HG02571 (cell line): ENCODE measurements around the gene FAH.

Experiments used
- ATAC-seq: cut with Tn5 transposase; IDR thresholded peaks from one replicate; pipeline ENCODE4 v1.9.1; 2021; ENCODE audit warnings: mild to moderate bottlenecking, moderate library complexity; ENCODE audit not compliant: unreplicated experiment

Gene FAH

DNA sequence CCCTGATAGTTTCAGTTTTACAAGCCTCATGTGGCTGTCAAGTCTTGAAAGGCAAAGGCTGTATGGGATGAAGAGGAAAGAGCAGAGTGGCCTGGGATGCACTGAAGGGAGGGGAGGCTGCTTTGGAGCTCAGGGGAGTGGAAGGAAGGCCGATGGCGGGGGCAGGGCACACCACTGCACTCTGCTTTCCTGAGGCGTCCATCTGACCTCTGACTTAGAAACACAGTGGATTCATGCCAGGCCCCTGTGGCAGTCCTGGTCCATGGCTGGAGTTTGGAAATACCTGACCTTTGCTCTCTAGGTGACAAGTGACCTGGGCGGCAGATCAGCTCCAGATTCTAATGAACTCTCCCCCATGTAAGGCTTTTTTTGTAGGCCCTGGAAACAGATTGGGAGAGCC is 19.0 kb downstream of the FAH start:
- ATAC-seq: no peak

DNA sequence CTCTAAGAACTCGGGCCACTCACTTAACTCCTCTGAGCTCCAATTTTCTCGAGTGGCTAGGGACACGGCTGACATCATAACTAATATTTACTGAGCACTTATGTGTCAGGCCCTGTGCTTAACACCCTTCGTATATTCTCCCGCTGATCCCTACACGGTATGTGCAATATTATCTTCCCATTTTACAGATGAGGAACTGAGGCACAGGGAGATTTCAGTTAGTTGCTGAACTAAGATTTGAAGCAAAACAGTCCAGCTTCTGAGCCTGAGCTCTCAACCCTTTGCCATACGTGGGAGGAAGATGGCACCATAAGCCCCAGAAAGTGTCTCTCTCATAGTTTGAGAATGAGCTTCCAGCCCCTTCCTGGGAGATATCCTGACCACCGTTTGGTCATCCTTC is 19.6 kb downstream of the FAH start:
- no peak for ATAC-seq

DNA sequence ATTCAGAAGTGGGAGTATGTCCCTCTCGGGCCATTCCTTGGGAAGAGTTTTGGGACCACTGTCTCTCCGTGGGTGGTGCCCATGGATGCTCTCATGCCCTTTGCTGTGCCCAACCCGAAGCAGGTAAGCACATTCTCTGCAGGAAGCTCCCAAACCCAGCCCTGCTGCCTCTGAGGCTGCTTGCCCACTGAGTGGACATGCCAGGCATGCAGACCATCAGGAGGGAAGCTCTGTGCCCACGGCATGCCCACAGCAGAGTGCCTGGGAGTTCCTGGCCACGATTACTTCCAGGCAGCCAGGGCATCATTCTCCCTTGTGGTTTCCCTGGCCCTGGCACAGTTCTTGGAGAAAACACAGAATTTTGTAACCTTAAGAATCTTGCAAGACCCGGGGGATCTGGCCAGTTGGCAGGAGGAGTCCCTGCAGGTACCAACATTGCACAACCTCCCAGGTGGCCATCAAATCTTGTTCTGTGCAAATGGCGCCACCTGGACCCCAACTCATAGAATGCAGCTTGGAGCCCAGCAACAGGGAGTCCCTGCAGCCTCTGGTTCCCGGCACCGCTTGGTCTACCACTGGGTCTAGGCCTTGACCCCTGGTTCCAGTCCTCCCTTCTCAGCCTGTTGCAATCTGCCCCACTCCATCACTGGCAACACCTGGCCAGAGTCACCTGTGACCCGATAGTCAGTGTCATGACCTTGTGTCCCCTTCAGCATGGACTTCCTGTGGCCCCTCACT is 20.4 kb downstream of the FAH start:
- no peak for ATAC-seq

DNA sequence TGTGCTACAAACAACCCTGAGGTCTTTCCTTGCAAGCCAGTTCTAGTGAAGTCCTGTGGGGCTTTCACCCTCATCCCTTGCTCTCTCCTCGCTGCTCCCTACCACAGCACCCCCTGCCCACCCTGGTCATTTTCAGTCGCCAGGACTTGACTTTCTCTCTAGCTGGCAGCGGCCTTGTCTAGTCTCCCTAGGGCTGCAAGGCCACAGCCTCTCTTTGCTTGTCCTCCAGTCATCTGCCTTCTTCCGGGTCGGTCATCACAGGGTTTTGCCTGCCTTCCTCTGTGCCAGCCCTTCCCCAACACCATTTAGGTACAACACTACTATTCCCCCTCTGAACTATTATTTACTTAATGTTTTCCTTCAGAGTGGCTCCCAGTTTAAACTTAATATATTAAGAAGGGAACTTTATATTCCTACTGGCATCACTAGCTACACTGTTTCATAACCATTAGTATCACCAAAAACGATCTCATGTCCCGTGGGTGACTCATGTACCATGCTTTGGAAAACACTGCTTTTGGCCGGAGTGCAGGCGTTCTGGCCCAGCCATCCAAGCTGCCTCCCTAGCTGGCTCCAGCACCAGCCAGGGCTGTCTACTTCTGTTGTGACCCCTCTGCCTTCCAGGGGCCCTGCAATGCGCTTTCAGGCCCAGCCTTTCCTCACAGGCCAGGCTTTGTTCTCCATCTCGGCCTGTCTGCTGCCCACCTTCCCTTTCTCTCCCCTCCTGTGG is 21.4 kb downstream of the FAH start:
- no peak for ATAC-seq

DNA sequence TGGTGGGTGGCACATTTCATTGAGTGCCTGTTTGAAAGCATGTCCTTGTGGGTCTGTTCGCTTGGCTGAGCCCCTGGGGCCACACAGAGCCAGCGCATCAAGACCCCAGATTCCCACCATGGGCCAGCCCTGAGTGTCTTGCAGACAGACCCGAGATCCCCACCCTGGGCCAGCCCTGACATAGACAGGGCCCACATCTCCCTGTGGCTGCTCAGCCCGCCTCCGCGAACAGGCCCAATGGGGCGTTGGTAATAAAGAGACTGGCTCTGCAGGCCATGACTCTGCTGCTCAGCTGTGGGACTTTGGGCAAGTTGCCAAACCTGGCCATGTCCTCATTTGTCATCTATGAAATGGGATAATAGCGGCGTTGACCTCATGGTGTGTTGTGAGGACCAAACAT is 22.6 kb downstream of the FAH start:
- ATAC-seq: no peak

DNA sequence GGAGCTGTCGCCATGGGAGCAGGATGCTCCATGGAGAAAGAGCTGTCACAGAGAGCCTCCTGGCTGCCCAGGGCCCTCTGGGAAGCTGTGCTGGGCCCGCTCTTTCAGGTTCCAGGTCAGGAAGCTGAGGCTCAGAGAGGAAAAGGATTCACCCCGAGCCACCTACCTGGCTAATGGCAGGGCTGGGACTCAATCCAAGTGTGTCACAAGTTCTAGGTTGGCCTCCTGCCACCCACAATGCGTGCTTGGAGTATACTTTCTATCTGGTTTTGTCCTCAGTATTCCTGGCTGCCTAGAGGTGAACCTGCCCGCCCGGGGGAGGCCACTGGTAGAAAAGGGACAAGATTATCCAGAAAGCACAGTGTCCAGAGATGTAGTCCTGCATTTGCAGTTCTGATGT is 23.6 kb downstream of the FAH start:
- ATAC-seq: no peak

DNA sequence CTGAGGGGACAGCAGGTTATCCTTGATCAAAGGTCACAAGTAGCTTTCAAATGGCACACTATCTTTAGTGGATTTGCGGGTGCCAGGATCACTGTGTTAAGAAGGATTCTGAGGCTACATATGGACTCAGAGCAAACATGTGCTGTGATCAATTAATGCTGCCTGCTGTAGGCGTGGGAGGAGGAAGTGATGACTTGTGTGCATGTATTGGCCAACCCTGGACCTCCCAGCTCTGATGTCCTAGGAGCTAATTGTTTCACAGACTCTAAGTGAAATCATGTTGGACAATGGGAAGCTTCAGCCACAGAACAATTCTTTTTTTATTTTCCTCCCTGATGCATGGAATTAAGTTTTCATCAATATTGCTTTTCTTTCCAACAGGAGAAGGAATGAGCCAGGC is 24.4 kb downstream of the FAH start:
- ATAC-seq: no peak

DNA sequence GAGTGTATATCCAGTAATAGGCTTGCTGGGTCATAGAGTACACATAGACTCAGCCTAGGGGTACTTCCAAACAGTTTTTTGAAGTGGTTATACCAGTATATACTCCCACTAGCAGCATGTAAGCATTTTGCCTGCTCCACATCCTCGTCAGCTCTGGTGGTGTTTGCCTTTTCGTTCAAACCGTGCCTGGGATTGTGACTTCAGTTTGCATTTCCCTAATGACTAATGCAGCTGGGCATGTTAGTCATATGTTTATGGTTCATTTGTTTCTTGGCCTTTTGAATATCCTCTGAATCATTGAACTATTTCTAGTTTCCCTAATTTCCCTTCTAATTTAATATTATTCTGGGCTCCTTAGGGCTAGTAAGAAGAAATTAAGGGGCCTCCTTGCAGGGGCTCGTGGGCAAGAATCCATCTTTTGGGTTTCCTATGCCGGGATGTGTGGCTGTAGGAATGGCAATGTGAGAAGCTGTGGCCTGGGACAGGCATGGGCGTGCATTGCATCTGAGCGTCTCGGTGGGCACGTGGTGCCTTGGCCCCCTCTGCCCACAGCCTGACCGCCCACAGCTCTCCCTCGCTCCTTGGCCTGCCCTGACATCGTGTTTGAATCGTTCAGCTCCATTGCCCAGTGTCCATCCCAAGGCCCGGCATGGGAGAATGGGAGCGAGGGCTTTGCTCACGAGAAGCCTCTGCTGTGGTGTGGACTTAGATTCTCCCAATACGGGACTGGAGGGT is 26.4 kb downstream of the FAH start:
- no peak for ATAC-seq

DNA sequence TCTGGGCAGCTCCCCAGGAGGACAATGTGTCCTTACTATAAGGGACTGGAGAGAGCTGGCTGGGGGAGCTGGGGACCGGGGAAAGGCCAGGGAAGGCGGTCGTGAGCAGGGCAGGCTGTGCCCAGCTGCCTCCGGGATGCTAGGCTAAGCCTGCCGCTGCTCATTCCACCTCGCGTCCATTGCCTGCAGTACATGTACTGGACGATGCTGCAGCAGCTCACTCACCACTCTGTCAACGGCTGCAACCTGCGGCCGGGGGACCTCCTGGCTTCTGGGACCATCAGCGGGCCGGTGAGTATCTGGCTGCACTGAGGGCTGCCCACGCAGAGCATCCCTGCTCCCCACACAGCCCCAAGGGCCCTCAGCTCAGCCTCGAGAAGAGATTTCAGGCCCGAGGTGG is 27.1 kb downstream of the FAH start:
- no peak for ATAC-seq

DNA sequence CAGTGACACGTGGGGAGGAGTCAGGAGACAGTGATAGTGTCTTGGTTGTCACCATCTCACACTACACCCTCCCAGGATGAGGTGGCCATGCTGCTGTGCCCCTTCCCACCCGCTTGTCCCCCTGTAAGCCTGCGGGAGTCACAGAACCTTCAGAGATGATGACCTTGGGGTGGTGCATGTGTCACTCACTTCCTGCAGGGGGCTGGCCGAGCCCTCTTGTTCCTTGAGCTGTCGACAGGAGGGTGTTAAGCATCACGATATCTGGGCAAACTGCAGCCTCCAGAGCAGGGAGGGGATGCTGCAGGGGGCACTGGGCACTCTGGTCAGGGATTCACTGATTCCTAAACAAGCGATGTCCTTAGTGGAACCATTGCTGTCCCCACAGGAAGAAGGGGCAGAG is 27.7 kb downstream of the FAH start:
- no peak for ATAC-seq

DNA sequence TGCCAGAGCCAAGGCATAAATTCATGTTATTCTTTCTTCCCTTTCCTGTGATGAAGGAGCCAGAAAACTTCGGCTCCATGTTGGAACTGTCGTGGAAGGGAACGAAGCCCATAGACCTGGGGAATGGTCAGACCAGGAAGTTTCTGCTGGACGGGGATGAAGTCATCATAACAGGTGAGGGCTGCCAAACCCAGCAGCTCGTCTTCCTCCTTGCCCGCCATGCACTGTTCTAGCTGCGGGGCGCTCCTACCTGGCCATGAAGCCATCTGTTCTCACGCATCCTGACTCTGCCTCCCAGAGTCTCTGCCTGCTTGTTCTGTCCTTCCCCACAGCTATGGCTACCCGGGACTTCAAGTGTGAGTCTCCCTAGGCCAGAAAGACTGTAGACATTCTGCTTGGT is 28.2 kb downstream of the FAH start:
- ATAC-seq: no peak

DNA sequence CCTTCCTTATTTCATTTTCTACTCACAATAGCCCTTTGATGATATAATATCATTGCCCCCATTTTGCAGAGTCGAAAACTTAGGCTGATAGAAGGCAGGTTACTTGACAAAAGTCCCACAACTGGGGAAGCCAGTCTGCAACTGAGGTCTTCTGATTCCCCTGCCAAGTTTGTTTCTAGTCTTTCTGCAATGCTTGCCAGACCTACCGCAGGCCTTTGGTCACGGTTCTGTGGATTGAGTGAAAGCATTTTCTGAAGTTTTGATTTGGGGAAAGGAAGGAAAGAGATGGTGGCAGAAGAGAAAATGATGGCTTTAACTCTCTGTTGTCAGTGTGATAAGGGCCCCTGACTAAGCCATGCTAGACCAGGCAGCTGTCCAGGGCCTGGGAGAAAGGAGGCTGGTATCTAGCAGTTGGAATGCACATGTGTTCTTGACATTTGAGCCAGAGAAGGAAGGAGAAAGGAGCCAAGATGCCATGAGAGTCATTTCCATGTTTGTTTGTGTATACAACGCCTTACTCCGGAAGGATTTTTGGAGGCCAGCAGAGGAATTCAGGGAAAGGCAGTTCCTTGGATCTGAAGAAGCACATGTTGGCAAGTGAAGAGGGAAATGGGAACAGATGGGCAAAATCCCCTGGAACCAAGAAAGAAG is 29.9 kb downstream of the FAH start:
- no peak for ATAC-seq

DNA sequence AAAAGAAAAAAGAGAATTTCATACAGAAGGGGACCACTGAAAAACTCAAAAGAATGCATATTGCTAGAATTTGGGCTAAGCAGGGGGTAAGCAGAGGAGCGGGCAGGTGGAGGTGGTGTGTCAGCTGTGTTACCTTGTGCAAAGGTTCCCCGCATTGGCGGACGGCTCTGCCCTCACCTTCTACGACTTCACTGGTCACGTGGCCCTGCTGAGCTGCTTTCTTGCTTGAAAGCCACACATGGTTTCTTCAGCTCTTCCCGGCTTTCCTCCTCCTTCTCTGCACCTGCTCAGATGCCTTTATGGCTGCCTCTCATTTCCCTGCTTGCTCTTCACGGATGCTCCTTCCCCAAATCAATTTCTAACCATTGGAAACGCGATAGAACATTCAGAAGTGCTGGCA is 30.5 kb downstream of the FAH start:
- no peak for ATAC-seq

DNA sequence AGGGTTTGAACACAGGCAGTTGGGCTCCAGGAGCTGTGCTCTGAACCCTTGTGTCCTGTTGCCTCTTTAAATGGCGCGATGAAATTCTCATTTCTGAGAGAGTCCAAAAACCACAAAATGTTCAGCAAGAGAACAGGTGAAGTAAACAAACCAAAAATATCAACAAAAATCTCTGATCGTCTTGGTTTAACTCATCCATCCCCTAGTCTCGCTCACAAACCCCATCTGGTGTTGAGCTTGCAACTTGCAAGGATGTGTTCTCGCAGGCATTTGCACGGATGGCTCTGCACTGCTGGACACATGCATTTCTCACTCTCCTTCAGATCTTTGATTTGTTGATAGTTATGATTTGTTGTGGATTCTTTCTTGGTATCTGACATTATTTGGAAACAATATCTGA is 31.1 kb downstream of the FAH start:
- no peak for ATAC-seq

DNA sequence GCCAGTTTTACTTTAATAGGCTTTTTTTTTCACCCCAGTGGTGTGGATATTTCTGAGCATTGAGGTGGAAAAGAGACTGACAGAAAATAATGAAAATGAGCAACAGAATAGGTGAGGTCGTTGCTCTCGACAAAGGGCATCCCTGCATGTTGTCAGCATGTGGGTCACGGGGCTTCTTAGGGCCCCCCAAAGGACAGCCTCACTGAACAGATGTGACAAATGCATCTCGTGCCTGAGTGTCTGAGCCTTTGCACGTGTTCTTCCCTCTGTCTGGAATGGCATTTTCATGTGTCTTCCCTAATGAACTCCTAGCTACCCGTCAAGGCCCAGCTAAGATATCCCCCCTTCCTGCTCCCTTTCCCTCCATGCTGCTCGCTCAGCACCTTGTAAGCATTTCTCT is 31.8 kb downstream of the FAH start:
- no peak for ATAC-seq

DNA sequence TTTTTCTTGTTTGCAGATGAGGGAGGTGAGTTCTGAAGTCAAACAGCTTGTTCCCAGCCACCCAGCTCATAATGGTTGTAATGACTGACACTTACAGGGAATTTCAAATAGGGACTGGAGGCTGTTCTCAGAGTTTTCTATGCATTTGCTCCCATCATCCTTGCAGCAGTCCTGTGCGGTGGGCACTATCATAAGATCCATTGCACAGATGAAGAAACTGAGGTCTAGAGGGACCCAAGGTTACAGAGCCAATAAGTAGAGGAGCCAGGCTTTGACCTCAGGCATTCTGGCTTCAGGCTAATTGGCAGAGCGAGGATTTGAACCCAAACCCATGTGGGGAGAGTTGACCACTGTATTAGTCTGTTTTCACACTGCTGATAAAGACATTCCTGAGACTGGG is 32.4 kb downstream of the FAH start:
- no peak for ATAC-seq

DNA sequence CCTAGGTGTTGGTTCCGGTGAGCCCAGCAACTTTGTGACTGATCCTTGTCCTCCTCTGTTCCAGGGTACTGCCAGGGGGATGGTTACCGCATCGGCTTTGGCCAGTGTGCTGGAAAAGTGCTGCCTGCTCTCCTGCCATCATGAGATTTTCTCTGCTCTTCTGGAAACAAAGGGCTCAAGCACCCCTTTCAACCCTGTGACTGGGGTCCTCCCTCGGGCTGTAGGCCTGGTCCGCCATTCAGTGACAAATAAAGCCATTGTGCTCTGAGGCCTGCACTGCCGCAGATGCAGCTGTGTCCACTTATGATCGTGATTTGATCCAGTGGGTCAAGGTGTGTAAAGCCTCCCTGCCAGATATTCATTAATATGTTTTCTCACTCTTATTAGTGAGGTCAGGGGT is 33.3 kb downstream of the FAH start:
- no peak for ATAC-seq

DNA sequence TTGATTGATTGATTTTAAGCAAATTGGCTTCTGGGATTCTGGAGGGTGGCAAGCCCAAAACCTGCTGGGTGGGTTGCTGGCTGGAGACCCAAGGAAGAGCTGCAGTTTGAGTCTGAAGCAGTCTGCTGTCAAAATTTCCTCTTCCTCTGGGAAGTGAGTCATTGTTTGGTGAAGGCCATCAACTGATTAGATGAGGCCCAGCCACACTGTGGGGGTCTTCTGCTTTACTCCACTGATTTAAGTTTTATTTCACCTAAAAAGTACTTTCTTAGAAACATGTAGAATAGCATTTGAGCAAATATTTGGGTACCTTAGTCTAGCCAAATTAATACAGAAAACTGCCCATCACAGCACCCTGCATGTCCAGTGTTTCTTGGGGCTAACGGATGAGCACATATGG is 33.8 kb downstream of the FAH start:
- ATAC-seq: no peak

DNA sequence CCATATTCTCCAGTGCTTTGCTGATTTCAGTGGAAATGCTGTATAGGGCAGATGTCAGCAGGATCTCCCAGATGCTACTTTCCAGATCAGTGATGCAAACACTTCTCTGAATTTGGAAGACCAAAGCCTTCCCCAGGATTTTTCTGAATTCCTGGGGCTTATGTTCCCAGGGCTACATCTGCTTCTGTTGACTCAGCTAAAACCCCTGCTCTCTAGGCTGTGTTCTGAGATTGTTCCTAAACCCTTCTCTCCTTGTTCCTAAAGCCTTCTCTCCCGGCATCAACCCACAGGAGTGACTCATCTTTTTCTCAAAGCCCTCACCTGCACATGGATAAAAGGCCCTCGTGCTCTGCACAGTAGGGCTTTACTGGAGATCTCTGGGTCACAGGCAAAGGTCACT is 35.5 kb downstream of the FAH start:
- no peak for ATAC-seq

DNA sequence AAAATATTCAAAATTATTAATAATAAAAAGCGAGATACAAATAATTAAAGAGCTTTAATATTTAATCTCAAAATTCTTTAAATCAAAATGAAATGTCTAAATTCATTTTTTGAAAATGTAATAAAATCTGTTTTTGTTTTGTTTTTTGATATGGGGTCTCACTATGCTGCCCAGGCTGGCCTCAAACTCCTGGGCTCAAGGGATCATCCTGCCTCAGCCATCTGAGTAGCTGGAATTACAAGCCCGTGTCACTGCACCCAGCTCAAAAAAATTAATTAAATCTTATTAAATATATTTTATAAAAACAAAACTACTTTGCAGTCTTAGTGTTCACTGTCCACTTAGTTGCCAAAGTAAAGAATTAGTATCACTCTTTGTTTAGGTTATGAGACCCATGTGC is 38.4 kb downstream of the FAH start:
- no peak for ATAC-seq

DNA sequence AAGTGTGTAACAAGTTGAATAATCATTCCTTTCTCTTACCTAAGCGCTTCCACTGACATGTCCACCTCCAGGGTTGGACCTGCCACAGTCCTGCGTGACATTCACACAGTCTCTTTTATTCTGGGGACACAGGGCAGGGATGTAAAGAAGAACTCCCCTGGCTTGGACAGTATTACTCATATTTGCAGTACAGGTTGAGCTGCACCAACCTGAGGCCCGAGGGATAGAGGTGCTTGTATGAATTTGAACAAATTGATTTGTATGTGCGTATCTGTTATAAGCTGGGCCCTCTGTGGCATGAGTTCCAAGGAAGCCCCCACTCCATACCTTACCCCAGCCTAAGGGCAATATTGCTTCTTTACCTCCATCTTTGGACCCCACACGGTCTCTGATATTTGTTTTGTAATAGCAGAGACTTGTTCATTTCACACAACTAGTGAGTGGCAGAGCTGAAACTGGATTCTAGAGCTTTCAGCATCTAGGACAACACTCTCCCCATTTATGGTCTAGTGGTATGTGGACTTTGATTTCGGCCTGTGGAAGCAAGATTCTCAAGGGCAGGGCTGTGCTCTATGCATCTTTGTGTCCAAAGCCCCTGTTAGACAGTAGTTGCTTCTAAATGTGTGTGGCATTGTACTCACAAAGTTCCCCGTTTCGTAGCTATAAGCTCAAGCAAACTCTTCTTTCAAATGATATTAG is 39.2 kb downstream of the FAH start:
- no peak for ATAC-seq
